Measurements from ENCODE around the gene IRF7. TPM values are rescaled to one million over a fixed set of nuclear protein-coding genes. Genes with fewer than 3 reads are reported as not detected.

Gene IRF7
- total and polyA plus RNA-seq, 3 experiments from 2014 or later, result 16.4 to 38.6 (median 18.0) TPM

DNA sequence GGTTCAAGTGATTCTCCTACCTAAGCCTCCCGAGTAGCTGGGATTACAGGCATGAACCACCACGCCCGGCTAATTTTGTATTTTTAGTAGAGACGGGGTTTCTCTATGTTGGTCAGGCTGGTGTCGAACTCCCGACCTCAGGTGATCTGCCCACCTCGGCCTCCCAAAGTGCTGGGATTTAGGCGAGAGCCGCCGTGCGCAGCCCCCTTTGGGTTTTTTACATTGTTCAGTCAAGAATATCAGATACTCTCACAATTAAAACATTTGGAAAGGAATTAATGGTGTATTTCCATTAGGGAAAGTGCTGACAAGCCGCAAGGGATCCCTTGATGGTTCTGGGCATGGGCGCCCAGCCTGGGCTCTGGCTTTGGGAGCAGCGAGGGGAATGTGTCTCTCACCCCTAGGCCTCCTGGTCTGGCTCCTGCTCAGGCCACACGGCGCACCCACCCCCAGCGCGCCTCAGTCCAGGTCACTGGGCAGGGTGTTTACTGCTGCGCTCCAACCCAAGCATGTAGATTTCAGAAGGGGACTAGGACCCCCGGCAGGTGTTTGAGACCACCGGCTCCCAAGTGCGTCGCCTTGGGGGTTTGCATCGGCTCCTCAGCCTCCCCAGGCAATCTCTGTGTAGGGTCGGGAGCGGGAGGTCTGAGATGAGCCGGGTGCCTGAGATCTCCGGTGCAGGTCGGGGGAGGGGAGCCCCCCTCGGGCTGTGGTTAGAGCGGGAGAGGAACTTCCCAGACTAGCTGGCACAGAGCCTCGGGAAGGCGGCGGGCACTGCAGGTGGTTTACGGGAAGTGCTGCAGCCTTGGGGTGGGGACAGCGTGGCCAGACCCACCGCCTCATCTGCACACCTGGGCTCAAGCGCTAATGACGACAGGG, 809 bp upstream of the IRF7 start:
- peak overlapping the region in 7 of 8 donors; percentile 80 to 93 (median 87) for H3K27ac Mint-ChIP-seq
- H3K4me3 ChIP-seq (ENCODE audit: low read length), result peak overlapping the region; percentile 90
- peaks cover 0 to 29% (median 10%) of the 10 kb centered on the region in 3 donors for H3K4me1 Mint-ChIP-seq
- no peaks in the 10 kb centered on the region for H3K27me3 ChIP-seq (ENCODE audit: insufficient read depth, low read length, poor library complexity, severe bottlenecking)
- no peaks in the 10 kb centered on the region for H3K9me3 Mint-ChIP-seq
- peaks cover 15% of the 10 kb centered on the region for H3K36me3 ChIP-seq (ENCODE audit: insufficient read depth, low read length)
- DNase-seq, result peak in 1 of 5 donors; percentile 47
- peaks cover 0 to 27% (median 2%) of the 10 kb centered on the region in 3 donors for H3K36me3 Mint-ChIP-seq
- peaks cover 18% of the 10 kb centered on the region for H3K4me1 ChIP-seq (ENCODE audit: insufficient read depth, low read length)
- H3K4me3 Mint-ChIP-seq, result peak overlapping the region; percentile 88 to 97 (median 93)
- H3K27me3 Mint-ChIP-seq, result no peaks in the 10 kb centered on the region
- CTCF ChIA-PET, result interaction anchor here (1.2 kb wide), 1 partner anchor 41 kb away, joined by 3 read pairs; no protein-coding TSS in a partner anchor
- peak overlapping the region; percentile 87 for H3K27ac ChIP-seq (ENCODE audit: low read depth, low read length)
- no peaks in the 10 kb centered on the region for H3K9me3 ChIP-seq (ENCODE audit: low read length)
- POLR2A ChIA-PET, result interaction anchor here (0.6 to 1.1 kb wide), 7 partner anchors 16 to 109 kb away, joined by 3 to 5 read pairs (median 4); no protein-coding TSS in a partner anchor

DNA sequence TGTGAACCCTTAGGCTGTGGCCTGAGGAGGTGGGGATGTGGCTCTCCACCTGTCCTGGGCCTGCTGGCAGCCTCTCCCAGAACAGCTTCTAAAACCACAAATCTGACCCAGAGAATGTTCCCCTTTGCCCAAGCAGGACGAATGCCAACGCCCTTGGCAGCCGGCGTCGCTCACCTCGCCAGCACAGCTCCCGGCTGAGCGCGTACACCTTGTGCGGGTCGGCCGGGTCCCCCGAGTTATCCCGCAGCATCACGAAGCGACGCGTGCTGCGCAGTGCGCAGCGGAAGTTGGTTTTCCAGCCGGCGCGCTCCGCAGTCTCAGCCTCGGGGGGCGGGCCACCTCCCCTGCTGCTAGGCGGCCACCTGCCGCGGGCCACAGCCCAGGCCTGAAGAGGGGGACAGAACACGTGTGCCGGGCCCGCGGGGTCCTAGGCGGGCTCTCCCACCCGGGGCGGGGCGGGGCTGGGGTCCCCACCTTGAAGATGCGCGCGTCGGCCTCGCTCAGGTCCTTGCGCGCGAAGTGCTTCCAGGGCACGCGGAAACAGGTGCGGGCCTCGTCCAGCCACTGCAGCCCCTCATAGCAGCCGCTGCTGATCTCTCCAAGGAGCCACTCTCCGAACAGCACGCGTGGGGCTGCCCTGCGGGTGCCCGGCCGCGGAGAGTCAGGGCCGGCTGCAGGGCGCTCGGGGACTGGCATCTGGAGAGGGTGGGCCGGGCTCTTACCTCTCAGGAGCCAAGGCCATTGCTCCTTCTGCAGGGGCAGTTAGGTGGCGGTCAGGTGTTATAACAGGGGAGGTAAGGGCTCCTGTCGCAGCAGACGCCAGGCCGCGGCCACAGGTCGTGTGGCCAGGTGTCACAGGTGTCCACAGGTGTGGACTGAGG, 887 bp downstream of the IRF7 start:
- no peaks in the 10 kb centered on the region for H3K27me3 Mint-ChIP-seq
- Histone ChIP-seq H3K27me3 (ENCODE audit: insufficient read depth, low read length, poor library complexity, severe bottlenecking) (no peaks in the 10 kb centered on the region), H3K36me3 (ENCODE audit: insufficient read depth, low read length) (peaks cover 26% of the 10 kb centered on the region), H3K9me3 (ENCODE audit: low read length) (no peaks in the 10 kb centered on the region), H3K27ac (ENCODE audit: low read depth, low read length) (peak overlapping the region; percentile 87), H3K4me1 (ENCODE audit: insufficient read depth, low read length) (peaks cover 18% of the 10 kb centered on the region), H3K4me3 (ENCODE audit: low read length) (peak overlapping the region; percentile 90)
- H3K4me1 Mint-ChIP-seq, result peaks cover 0 to 29% (median 10%) of the 10 kb centered on the region in 3 donors
- no peak for DNase-seq
- POLR2A ChIA-PET, result interaction anchor here (0.6 to 2.0 kb wide), 4 partner anchors 27 to 60 kb away, joined by 3 to 11 read pairs (median 4); partner anchors contain the start of gene PHRF1
- CTCF ChIA-PET, result interaction anchor here (1.8 kb wide), 1 partner anchor 60 kb away, joined by 9 read pairs; no protein-coding TSS in a partner anchor
- H3K4me3 Mint-ChIP-seq, result peak overlapping the region; percentile 88 to 97 (median 93)
- peaks cover 0 to 43% (median 2%) of the 10 kb centered on the region in 3 donors for H3K36me3 Mint-ChIP-seq
- peak overlapping the region; percentile 86 to 98 (median 92) for H3K27ac Mint-ChIP-seq
- no peaks in the 10 kb centered on the region for H3K9me3 Mint-ChIP-seq

DNA sequence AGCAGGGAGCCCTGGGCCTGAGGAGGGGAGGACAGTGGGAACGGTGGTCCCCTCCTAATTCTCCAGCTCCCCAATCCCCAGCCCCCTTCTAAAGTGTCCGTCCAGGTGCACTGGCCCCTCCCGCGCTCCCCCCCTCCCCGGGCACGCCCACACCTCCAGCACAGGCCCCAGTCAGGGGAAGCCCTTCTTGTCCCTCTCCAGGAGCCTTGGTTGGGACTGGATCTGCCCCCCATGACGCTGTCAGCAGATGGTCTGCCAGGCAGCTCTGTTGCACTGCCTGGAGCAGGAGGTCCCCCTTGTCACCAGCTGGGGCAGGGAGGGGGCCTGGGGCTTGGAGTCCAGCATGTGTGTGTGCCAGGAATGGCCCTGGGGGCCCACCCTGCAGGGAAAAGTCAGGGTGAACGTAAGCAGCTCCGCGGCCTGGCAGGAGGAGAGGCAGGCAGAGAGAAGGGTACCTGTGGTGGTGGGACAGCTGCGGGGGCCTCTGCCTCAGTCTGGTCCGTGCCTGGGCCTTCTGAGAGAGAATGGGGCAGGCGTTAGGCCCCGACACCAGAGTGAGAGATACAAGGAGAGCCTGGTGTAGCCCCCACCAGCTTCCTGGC, 1.6 kb downstream of the IRF7 start:
- POLR2A ChIA-PET, result interaction anchor here (0.7 to 2.0 kb wide), 4 partner anchors 38 to 112 kb away, joined by 3 to 11 read pairs (median 5); partner anchors contain the start of genes PHRF1 and RNH1
- H3K36me3 ChIP-seq (ENCODE audit: insufficient read depth, low read length), result peaks cover 26% of the 10 kb centered on the region

DNA sequence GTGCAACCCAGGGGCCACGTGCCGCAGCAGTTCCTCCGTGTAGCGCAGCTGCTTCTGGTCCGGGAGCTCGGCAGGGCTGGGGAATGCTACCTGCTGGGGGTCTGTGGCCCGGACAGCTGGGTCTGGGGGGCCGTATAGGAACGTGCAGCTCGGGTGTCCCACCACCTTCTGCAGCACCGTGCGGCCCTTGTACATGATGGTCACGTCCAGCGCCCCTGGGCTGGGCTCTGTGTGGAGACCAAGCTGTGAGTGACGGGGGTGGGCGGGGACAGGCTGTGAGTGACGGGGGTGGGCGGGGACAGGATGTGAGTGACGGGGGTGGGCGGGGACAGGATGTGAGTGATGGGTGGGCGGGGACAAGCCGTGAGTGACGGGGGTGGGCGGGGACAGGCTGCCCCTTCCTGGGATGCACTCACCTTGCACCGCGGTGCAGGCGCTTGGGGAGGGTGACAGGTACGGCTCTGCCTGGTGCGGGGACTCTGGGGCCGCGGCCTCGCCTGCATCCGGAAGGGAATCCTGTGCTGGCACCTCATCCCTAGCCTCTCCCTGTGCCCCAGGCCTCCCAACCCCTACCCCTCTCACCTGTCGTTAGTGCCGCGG, 2.3 kb downstream of the IRF7 start:
- peaks cover 26% of the 10 kb centered on the region for H3K36me3 ChIP-seq (ENCODE audit: insufficient read depth, low read length)
- POLR2A ChIA-PET, result interaction anchor here (0.7 to 1.2 kb wide), 3 partner anchors 37 to 113 kb away, joined by 3 to 6 read pairs (median 4); partner anchors contain the start of genes PHRF1 and RNH1

More for the DNA sequence above, 1.6 kb downstream of the IRF7 start:
- no peak overlapping the region for H3K4me3 ChIP-seq (ENCODE audit: low read length)
- no peak for DNase-seq
- Mint-ChIP-seq H3K36me3 (peaks cover 0 to 47% (median 2%) of the 10 kb centered on the region in 3 donors), H3K4me3 (peak overlapping the region; percentile 69 to 85 (median 75)), H3K27ac (peak overlapping the region; percentile 68 to 88 (median 78)), H3K4me1 (peaks cover 0 to 29% (median 10%) of the 10 kb centered on the region in 3 donors), H3K9me3 (no peaks in the 10 kb centered on the region), H3K27me3 (no peaks in the 10 kb centered on the region)
- H3K27ac ChIP-seq (ENCODE audit: low read depth, low read length), result peak overlapping the region; percentile 57
- H3K4me1 ChIP-seq (ENCODE audit: insufficient read depth, low read length), result peaks cover 18% of the 10 kb centered on the region
- H3K27me3 ChIP-seq (ENCODE audit: insufficient read depth, low read length, poor library complexity, severe bottlenecking), result no peaks in the 10 kb centered on the region
- CTCF ChIA-PET, result interaction anchor here (1.5 to 1.8 kb wide), 2 partner anchors 59 to 152 kb away, joined by 4 to 9 read pairs; no protein-coding TSS in a partner anchor
- H3K9me3 ChIP-seq (ENCODE audit: low read length), result no peaks in the 10 kb centered on the region

DNA sequence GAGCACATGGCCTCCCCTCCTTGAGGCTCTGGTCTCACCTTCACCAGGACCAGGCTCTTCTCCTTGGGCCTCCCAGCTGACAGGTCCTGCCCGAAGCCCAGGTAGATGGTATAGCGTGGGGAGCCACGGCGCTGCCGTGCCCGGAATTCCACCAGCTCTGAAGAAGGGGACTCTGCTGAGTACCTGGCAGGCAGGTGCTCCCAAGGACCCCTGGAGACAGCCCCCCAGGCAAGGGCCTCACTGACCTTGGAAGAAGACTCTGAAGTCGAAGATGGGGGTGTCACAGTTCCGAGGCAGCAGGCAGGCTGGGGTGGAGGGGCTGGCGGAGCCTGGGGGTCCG, 2.8 kb downstream of the IRF7 start:
- Histone ChIP-seq H3K27me3 (ENCODE audit: insufficient read depth, low read length, poor library complexity, severe bottlenecking) (no peaks in the 10 kb centered on the region), H3K36me3 (ENCODE audit: insufficient read depth, low read length) (peaks cover 26% of the 10 kb centered on the region), H3K9me3 (ENCODE audit: low read length) (no peaks in the 10 kb centered on the region), H3K4me3 (ENCODE audit: low read length) (no peak overlapping the region), H3K27ac (ENCODE audit: low read depth, low read length) (peak overlapping the region; percentile 14), H3K4me1 (ENCODE audit: insufficient read depth, low read length) (peaks cover 18% of the 10 kb centered on the region)
- Mint-ChIP-seq H3K36me3 (peaks cover 0 to 57% (median 2%) of the 10 kb centered on the region in 3 donors), H3K4me3 (no peak overlapping the region), H3K27ac (peak overlapping the region in 7 of 8 donors; percentile 3 to 98 (median 86)), H3K9me3 (no peaks in the 10 kb centered on the region), H3K4me1 (peaks cover 0 to 29% (median 10%) of the 10 kb centered on the region in 3 donors), H3K27me3 (no peaks in the 10 kb centered on the region)
- CTCF ChIA-PET, result interaction anchor here (0.9 to 1.8 kb wide), 4 partner anchors 11 to 153 kb away, joined by 3 to 9 read pairs (median 4); no protein-coding TSS in a partner anchor
- POLR2A ChIA-PET, result no interaction called here
- no peak for DNase-seq

More for the DNA sequence above, 2.3 kb downstream of the IRF7 start:
- Mint-ChIP-seq H3K36me3 (peaks cover 0 to 52% (median 2%) of the 10 kb centered on the region in 3 donors), H3K4me1 (peaks cover 0 to 29% (median 10%) of the 10 kb centered on the region in 3 donors), H3K27me3 (no peaks in the 10 kb centered on the region), H3K4me3 (peak overlapping the region in 2 of 7 donors; percentile 75 to 80), H3K9me3 (no peaks in the 10 kb centered on the region), H3K27ac (peak overlapping the region in 7 of 8 donors; percentile 37 to 92 (median 78))
- Histone ChIP-seq H3K27me3 (ENCODE audit: insufficient read depth, low read length, poor library complexity, severe bottlenecking) (no peaks in the 10 kb centered on the region), H3K4me1 (ENCODE audit: insufficient read depth, low read length) (peaks cover 18% of the 10 kb centered on the region), H3K9me3 (ENCODE audit: low read length) (no peaks in the 10 kb centered on the region), H3K4me3 (ENCODE audit: low read length) (no peak overlapping the region), H3K27ac (ENCODE audit: low read depth, low read length) (peak overlapping the region; percentile 57)
- DNase-seq, result peak; percentile 42 to 90 (median 79)
- CTCF ChIA-PET, result interaction anchor here (0.9 to 1.8 kb wide), 4 partner anchors 11 to 152 kb away, joined by 3 to 9 read pairs (median 4); no protein-coding TSS in a partner anchor

DNA sequence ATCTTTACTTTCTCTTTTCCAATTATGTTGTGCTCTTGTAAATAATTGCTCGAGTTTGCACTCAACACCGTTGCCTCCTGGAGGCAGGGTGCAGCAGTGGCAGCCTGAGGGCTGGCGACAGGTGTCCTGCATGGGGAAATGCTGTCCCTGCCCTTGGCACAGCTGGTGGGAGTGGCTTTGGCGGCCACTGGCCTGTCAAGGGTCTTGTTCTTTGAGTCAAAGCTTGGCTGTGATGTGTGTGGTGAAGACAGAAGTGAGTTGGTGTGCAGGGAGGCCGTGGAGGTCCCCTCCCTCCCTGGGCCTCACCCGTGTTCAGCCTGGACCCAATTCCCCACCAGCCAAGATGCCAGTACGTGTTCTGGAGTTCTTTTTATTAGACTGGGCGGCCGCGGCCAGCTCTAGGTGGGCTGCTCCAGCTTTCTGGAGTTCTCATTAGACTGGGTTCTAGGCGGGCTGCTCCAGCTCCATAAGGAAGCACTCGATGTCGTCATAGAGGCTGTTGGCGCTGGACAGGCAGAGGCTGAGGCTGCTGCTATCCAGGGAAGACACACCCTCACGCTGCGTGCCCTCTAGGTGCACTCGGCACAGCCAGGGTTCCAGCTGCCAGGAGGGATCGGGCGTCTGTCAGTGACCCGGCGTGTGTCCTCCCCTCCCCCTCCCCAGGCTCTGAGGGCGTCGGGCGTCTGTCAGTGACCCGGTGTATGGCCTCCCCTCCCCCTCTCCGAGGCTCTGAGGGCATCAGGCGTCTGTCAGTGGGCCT, 3.4 kb downstream of the IRF7 start:
- Mint-ChIP-seq H3K4me1 (peaks cover 0 to 29% (median 10%) of the 10 kb centered on the region in 3 donors), H3K36me3 (peaks cover 0 to 62% (median 2%) of the 10 kb centered on the region in 3 donors), H3K4me3 (peak overlapping the region in 3 of 7 donors; percentile 23 to 68 (median 24)), H3K27me3 (no peaks in the 10 kb centered on the region), H3K27ac (peak overlapping the region; percentile 75 to 98 (median 87)), H3K9me3 (no peaks in the 10 kb centered on the region)
- H3K27ac ChIP-seq (ENCODE audit: low read depth, low read length), result peak overlapping the region; percentile 14
- ChIA-PET CTCF (interaction anchor here (1.5 kb wide), 1 partner anchor 10 kb away, joined by 5 read pairs; no protein-coding TSS in a partner anchor), POLR2A (interaction anchor here (1.1 kb wide), 1 partner anchor 21 kb away, joined by 3 read pairs; no protein-coding TSS in a partner anchor)
- peaks cover 18% of the 10 kb centered on the region for H3K4me1 ChIP-seq (ENCODE audit: insufficient read depth, low read length)
- no peaks in the 10 kb centered on the region for H3K27me3 ChIP-seq (ENCODE audit: insufficient read depth, low read length, poor library complexity, severe bottlenecking)
- peaks cover 26% of the 10 kb centered on the region for H3K36me3 ChIP-seq (ENCODE audit: insufficient read depth, low read length)
- H3K4me3 ChIP-seq (ENCODE audit: low read length), result no peak overlapping the region
- H3K9me3 ChIP-seq (ENCODE audit: low read length), result no peaks in the 10 kb centered on the region
- DNase-seq, result no peak

All from CD8-positive, alpha-beta memory T cell (primary cell).